K562 (cell line): Measurements from ENCODE around the gene LOXL3. TPM values are rescaled to one million over a fixed set of nuclear protein-coding genes. Genes with fewer than 3 reads are reported as not detected.

Source experiments
- PHB ChIP-seq: fragments of 250-450 bp; sonication (Bioruptor Pico); IDR thresholded peaks from 2 replicates; pipeline ENCODE4 v1.5.0; 2021
- TAF15 ChIP-seq: fragments of 200-400 bp; formaldehyde crosslinking; IDR thresholded peaks from 2 replicates; pipeline ENCODE4 v1.6.1; 2017; ENCODE audit warnings: mild to moderate bottlenecking, low read depth, low read length, moderate library complexity
- TAF9B ChIP-seq: fragments of 450-650 bp; IDR thresholded peaks from 2 replicates; pipeline ENCODE4 v1.6.1; 2018; ENCODE audit warnings: mild to moderate bottlenecking; ENCODE audit not compliant: partially characterized antibody
- TARDBP ChIP-seq: fragments of 450-650 bp; IDR thresholded peaks from 2 replicates; pipeline ENCODE4 v1.6.1; 2016
- ZNF384 ChIP-seq: IDR thresholded peaks from 2 replicates; pipeline ENCODE4 v1.6.1; 2012; ENCODE audit warnings: low read depth, low read length, improper control_type of control experiment
- polyA plus RNA-seq, 8 experiments: library from polyadenylated mRNA; depleted of rRNA in 4 of 8; stranded (reverse) in 5 of 8; unstranded in 3 of 8; fragments of >200 nt; fragmentation: Nextera tagmentation in 2 of 8; fragmentation: Illumina TruSeq in 1 of 8; extraction: Ambion mirVana in 2 of 8; extraction: Trizol in 1 of 8; gene quantifications; 2 replicates each; pipeline versions ENCODE4 v1.2.1 to v1.2.3, GENCODE V29; 2011 to 2014; ENCODE audit warnings: inconsistent platforms in 1 of 8, missing spikeins in 1 of 8
- total RNA-seq, 7 experiments: library from RNA; depleted of rRNA in 6 of 7; stranded (reverse); fragments of >200 nt in 6 of 7; fragmentation: Illumina TruSeq in 2 of 7; extraction: Trizol in 2 of 7; gene quantifications; 2 replicates each; pipeline versions ENCODE4 v1.2.1 to v1.2.3, GENCODE V29; 2011 to 2021; ENCODE audit warnings: low replicate concordance in 1 of 7
- TF ChIP-seq, protein P1 (sequence below): fragments of 250-450 bp; sonication (Bioruptor Pico); IDR thresholded peaks from 2 replicates; pipeline ENCODE4 v1.4.0; 2020; ENCODE audit warnings: mild to moderate bottlenecking, moderate library complexity, borderline replicate concordance
- TF ChIP-seq, protein P2 (sequence below), 3 experiments: fragments of 200-800 bp in 1 of 3; fragments of 250-450 bp in 1 of 3; fragments of 450-650 bp in 1 of 3; sonication (Bioruptor Pico) in 1 of 3; sonication (Bioruptor generic) in 1 of 3; formaldehyde crosslinking in 1 of 3; IDR thresholded peaks; 2 replicates each; pipeline versions ENCODE4 v1.6.1 to v1.8.0; 2016 to 2022; ENCODE audit warnings: mild to moderate bottlenecking in 2 of 3, missing genetic modification characterization in 2 of 3, missing compliant biosample characterization in 1 of 3, moderate library complexity in 1 of 3
- TF ChIP-seq, protein P3 (sequence below), 2 experiments: fragments of 150-350 bp in 1 of 2; IDR thresholded peaks; 2 replicates each; pipeline ENCODE4 v1.6.1; 2012 to 2016; ENCODE audit warnings: low read depth in 2 of 2, low read length in 2 of 2, mild to moderate bottlenecking in 1 of 2, moderate library complexity in 1 of 2
- TF ChIP-seq, protein P4 (sequence below): fragments of 250-450 bp; sonication (Bioruptor Pico); IDR thresholded peaks from 2 replicates; pipeline ENCODE4 v1.4.0; 2020

The LOXL3 gene
- total and polyA plus RNA-seq, 9 of the 15 experiments (the other 6 are each of a cell fraction or from before 2014, with no cell fraction given): 0.22 to 0.99 (median 0.31) TPM

DNA sequence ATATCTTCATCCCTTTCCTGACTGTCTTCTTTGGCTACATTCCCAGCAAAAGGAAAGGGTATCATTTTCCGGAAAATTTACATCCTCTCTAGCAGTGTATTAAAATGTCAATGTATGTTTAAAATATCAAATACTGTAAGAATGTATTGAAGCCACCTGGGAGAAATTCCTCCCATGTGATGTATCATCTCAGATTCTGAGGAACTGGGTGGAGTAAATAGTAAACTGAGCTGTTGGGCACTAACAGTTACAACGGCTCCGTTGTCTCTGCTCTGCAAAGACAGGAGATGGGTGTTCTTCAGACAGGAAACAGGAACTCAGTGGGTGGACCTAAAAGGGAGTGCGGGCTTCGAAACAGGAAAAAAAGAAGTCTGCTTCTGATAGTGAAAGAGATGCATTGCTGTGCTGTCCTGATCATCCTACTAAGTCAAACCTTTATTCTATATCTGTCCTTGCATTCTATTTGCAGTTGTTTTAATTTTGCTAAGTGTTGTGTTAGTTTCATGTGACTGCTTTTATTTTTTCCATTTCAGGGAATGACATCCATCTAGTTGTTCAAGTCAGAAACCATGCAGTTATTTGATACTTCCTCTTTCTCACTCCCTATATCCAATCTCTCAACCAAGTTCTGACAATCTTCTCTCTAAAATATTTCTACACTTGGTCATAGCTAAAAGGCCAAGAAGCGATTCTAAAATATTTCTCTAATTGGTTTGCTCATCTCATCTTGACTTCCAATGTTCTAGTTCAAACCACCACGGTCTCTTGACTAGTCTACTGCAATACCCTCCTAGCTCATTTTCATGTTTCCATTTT, 20.2 kb upstream of the LOXL3 start (continued):
- TF ChIP-seq, protein P1, sequence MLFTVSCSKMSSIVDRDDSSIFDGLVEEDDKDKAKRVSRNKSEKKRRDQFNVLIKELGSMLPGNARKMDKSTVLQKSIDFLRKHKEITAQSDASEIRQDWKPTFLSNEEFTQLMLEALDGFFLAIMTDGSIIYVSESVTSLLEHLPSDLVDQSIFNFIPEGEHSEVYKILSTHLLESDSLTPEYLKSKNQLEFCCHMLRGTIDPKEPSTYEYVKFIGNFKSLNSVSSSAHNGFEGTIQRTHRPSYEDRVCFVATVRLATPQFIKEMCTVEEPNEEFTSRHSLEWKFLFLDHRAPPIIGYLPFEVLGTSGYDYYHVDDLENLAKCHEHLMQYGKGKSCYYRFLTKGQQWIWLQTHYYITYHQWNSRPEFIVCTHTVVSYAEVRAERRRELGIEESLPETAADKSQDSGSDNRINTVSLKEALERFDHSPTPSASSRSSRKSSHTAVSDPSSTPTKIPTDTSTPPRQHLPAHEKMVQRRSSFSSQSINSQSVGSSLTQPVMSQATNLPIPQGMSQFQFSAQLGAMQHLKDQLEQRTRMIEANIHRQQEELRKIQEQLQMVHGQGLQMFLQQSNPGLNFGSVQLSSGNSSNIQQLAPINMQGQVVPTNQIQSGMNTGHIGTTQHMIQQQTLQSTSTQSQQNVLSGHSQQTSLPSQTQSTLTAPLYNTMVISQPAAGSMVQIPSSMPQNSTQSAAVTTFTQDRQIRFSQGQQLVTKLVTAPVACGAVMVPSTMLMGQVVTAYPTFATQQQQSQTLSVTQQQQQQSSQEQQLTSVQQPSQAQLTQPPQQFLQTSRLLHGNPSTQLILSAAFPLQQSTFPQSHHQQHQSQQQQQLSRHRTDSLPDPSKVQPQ (CRISPR knock-in tag): no peak
- peak; percentile 53 for TF ChIP-seq ZNF384
- TF ChIP-seq TAF15: no peak
- TF ChIP-seq, protein P2, sequence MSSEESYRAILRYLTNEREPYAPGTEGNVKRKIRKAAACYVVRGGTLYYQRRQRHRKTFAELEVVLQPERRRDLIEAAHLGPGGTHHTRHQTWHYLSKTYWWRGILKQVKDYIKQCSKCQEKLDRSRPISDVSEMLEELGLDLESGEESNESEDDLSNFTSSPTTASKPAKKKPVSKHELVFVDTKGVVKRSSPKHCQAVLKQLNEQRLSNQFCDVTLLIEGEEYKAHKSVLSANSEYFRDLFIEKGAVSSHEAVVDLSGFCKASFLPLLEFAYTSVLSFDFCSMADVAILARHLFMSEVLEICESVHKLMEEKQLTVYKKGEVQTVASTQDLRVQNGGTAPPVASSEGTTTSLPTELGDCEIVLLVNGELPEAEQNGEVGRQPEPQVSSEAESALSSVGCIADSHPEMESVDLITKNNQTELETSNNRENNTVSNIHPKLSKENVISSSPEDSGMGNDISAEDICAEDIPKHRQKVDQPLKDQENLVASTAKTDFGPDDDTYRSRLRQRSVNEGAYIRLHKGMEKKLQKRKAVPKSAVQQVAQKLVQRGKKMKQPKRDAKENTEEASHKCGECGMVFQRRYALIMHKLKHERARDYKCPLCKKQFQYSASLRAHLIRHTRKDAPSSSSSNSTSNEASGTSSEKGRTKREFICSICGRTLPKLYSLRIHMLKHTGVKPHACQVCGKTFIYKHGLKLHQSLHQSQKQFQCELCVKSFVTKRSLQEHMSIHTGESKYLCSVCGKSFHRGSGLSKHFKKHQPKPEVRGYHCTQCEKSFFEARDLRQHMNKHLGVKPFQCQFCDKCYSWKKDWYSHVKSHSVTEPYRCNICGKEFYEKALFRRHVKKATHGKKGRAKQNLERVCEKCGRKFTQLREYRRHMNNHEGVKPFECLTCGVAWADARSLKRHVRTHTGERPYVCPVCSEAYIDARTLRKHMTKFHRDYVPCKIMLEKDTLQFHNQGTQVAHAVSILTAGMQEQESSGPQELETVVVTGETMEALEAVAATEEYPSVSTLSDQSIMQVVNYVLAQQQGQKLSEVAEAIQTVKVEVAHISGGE (CRISPR knock-in tag; IDR thresholded peaks at IDR 0.05): 0 out of 6 replicates have a peak, but pooled peaks of 1 of the 3 experiments have one; percentile 54
- peak; percentile 24 for TF ChIP-seq TAF9B
- no peak for TF ChIP-seq PHB (CRISPR knock-in tag)
- TF ChIP-seq TARDBP: no peak
- TF ChIP-seq, protein P3, sequence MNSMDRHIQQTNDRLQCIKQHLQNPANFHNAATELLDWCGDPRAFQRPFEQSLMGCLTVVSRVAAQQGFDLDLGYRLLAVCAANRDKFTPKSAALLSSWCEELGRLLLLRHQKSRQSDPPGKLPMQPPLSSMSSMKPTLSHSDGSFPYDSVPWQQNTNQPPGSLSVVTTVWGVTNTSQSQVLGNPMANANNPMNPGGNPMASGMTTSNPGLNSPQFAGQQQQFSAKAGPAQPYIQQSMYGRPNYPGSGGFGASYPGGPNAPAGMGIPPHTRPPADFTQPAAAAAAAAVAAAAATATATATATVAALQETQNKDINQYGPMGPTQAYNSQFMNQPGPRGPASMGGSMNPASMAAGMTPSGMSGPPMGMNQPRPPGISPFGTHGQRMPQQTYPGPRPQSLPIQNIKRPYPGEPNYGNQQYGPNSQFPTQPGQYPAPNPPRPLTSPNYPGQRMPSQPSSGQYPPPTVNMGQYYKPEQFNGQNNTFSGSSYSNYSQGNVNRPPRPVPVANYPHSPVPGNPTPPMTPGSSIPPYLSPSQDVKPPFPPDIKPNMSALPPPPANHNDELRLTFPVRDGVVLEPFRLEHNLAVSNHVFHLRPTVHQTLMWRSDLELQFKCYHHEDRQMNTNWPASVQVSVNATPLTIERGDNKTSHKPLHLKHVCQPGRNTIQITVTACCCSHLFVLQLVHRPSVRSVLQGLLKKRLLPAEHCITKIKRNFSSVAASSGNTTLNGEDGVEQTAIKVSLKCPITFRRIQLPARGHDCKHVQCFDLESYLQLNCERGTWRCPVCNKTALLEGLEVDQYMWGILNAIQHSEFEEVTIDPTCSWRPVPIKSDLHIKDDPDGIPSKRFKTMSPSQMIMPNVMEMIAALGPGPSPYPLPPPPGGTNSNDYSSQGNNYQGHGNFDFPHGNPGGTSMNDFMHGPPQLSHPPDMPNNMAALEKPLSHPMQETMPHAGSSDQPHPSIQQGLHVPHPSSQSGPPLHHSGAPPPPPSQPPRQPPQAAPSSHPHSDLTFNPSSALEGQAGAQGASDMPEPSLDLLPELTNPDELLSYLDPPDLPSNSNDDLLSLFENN (IDR thresholded peaks at IDR 0.05; ENCODE audit: low read depth in 2 of 2, low read length in 2 of 2): 0 out of 4 replicates have a peak, but pooled peaks of 1 of the 2 experiments have one; percentile 34
- TF ChIP-seq, protein P4, sequence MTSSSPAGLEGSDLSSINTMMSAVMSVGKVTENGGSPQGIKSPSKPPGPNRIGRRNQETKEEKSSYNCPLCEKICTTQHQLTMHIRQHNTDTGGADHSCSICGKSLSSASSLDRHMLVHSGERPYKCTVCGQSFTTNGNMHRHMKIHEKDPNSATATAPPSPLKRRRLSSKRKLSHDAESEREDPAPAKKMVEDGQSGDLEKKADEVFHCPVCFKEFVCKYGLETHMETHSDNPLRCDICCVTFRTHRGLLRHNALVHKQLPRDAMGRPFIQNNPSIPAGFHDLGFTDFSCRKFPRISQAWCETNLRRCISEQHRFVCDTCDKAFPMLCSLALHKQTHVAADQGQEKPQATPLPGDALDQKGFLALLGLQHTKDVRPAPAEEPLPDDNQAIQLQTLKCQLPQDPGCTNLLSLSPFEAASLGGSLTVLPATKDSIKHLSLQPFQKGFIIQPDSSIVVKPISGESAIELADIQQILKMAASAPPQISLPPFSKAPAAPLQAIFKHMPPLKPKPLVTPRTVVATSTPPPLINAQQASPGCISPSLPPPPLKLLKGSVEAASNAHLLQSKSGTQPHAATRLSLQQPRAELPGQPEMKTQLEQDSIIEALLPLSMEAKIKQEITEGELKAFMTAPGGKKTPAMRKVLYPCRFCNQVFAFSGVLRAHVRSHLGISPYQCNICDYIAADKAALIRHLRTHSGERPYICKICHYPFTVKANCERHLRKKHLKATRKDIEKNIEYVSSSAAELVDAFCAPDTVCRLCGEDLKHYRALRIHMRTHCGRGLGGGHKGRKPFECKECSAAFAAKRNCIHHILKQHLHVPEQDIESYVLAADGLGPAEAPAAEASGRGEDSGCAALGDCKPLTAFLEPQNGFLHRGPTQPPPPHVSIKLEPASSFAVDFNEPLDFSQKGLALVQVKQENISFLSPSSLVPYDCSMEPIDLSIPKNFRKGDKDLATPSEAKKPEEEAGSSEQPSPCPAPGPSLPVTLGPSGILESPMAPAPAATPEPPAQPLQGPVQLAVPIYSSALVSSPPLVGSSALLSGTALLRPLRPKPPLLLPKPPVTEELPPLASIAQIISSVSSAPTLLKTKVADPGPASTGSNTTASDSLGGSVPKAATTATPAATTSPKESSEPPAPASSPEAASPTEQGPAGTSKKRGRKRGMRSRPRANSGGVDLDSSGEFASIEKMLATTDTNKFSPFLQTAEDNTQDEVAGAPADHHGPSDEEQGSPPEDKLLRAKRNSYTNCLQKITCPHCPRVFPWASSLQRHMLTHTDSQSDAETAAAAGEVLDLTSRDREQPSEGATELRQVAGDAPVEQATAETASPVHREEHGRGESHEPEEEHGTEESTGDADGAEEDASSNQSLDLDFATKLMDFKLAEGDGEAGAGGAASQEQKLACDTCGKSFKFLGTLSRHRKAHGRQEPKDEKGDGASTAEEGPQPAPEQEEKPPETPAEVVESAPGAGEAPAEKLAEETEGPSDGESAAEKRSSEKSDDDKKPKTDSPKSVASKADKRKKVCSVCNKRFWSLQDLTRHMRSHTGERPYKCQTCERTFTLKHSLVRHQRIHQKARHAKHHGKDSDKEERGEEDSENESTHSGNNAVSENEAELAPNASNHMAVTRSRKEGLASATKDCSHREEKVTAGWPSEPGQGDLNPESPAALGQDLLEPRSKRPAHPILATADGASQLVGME (CRISPR knock-in tag): no peak
